DMS79 (cell line): ENCODE data around the gene TAL1.
"Not testable (repeated sequence)": the region's sequence is repeated elsewhere in the genome, so short reads cannot be mapped to it uniquely, and the experiment has no call there.

Experiments
- DNase-seq: peaks from one replicate; lab custom pipeline; 2025; lab: John Stamatoyannopoulos, UW

TAL1 gene

GRCh38 chr1:47232187-47232874 is at the start of gene TAL1:
Gene TAL1, minus strand, starts transcription at chr1:47232225. Its CDS starts 6,337 bp downstream, at chr1:47225888.
- DNase-seq: no peak

- no peak for DNase-seq
Measured at GRCh38 chr1:47280142-47280541, 48.1 kb upstream of the TAL1 start.

- DNase-seq: no peak
Measured at GRCh38 chr1:47276850-47277249, 44.8 kb upstream of the TAL1 start.

- DNase-seq: not testable (repeated sequence)
Measured at GRCh38 chr1:47275811-47276210, 43.8 kb upstream of the TAL1 start.

GRCh38 chr1:47265529-47265928 is 33.5 kb upstream of the TAL1 start:
- DNase-seq: not testable (repeated sequence)

GRCh38 chr1:47262787-47263413 is 30.9 kb upstream of the TAL1 start:
- no peak for DNase-seq

GRCh38 chr1:47257224-47257623 is 25.2 kb upstream of the TAL1 start:
- no peak for DNase-seq

- no peak for DNase-seq
Measured at GRCh38 chr1:47252795-47253194, 20.8 kb upstream of the TAL1 start.

GRCh38 chr1:47252369-47252768 is 20.3 kb upstream of the TAL1 start:
- no peak for DNase-seq

GRCh38 chr1:47249755-47250154 is 17.7 kb upstream of the TAL1 start:
- DNase-seq: no peak

- DNase-seq: no peak
Measured at GRCh38 chr1:47244339-47244862, 12.4 kb upstream of the TAL1 start.

- DNase-seq: no peak
Measured at GRCh38 chr1:47243910-47244309, 11.9 kb upstream of the TAL1 start.

- no peak for DNase-seq
Measured at GRCh38 chr1:47241114-47242113, 9.4 kb upstream of the TAL1 start.

GRCh38 chr1:47238935-47239592 is 7.0 kb upstream of the TAL1 start:
- DNase-seq: no peak

GRCh38 chr1:47235806-47236205 is 3.8 kb upstream of the TAL1 start:
- no peak for DNase-seq

- no peak for DNase-seq
Measured at GRCh38 chr1:47235241-47235681, 3.2 kb upstream of the TAL1 start.

GRCh38 chr1:47233186-47233585 is 1.2 kb upstream of the TAL1 start:
- no peak for DNase-seq

GRCh38 chr1:47231301-47232186 is 481 bp downstream of the TAL1 start:
- DNase-seq: no peak

GRCh38 chr1:47230692-47231300 is 1.2 kb downstream of the TAL1 start:
- DNase-seq: no peak
